CD4-positive, alpha-beta memory T cell (primary cell): Measurements from ENCODE around the gene ACAD8. TPM values are rescaled to one million over a fixed set of nuclear protein-coding genes. Genes with fewer than 3 reads are reported as not detected.
"Not testable (repeated sequence)": the region's sequence is repeated elsewhere in the genome, so short reads cannot be mapped to it uniquely, and the experiment has no call there.

ENCODE experiments used
- CTCF ChIA-PET: fragments of 350-600 bp; sonication (Branson Sonifier 250); formaldehyde crosslinking; loops from one replicate; lab custom pipeline; 2021; ENCODE audit warnings: inconsistent platforms; ENCODE audit not compliant: partially characterized antibody; lab: Charles Lee
- POLR2A ChIA-PET: fragments of 350-600 bp; sonication (Branson Sonifier 250); formaldehyde crosslinking; loops from one replicate; lab custom pipeline; 2021; ENCODE audit not compliant: partially characterized antibody; lab: Charles Lee
- DNase-seq, 5 donors: peaks; one replicate each; pipeline versions ENCODE4 v3.0.0 to v3.0.0-alpha.2; 2020 to 2022; ENCODE audit warnings: mixed read lengths in 1 of 5
- H3K27ac ChIP-seq: one replicate; pipeline ENCODE4 v1.7.0; 2013; ENCODE audit warnings: low read depth, low read length
- H3K27me3 ChIP-seq: 2 replicates; pipeline ENCODE4 v1.7.0; 2013; ENCODE audit warnings: mild to moderate bottlenecking, low read length, moderate library complexity; ENCODE audit not compliant: insufficient read depth
- H3K36me3 ChIP-seq: 2 replicates; pipeline ENCODE4 v1.7.0; 2013; ENCODE audit warnings: mild to moderate bottlenecking, low read length, moderate library complexity; ENCODE audit not compliant: insufficient read depth
- H3K4me1 ChIP-seq: 2 replicates; pipeline ENCODE4 v1.7.0; 2013; ENCODE audit warnings: mild to moderate bottlenecking, low read length, moderate library complexity; ENCODE audit not compliant: insufficient read depth
- H3K4me3 ChIP-seq, 2 donors: one replicate each; pipeline ENCODE4 v1.7.0; 2013; ENCODE audit warnings: low read length in 2 of 2, mild to moderate bottlenecking in 1 of 2
- H3K9me3 ChIP-seq, 2 donors: one replicate each; pipeline ENCODE4 v1.7.0; 2013; ENCODE audit warnings: low read length in 2 of 2, control low read depth in 1 of 2; ENCODE audit not compliant: control insufficient read depth in 1 of 2
- H3K27ac Mint-ChIP-seq, 7 donors: one replicate each; pipeline ENCODE4 v1.8.0; 2020 to 2021; ENCODE audit warnings: mixed read lengths in 7 of 7, mild to moderate bottlenecking in 6 of 7, inconsistent platforms in 3 of 7, moderate library complexity in 3 of 7
- H3K27me3 Mint-ChIP-seq, 2 donors: one replicate each; pipeline ENCODE4 v1.8.0; 2020 to 2021; ENCODE audit warnings: mixed read lengths in 2 of 2
- H3K36me3 Mint-ChIP-seq, 2 donors: one replicate each; pipeline ENCODE4 v1.8.0; 2020 to 2021; ENCODE audit warnings: mixed read lengths in 2 of 2, inconsistent platforms in 1 of 2, mild to moderate bottlenecking in 1 of 2
- H3K4me1 Mint-ChIP-seq, 4 donors: one replicate each; pipeline ENCODE4 v1.8.0; 2020 to 2021; ENCODE audit warnings: mixed read lengths in 4 of 4, mild to moderate bottlenecking in 1 of 4
- H3K4me3 Mint-ChIP-seq, 8 donors: one replicate each; pipeline ENCODE4 v1.8.0; 2020 to 2021; ENCODE audit warnings: mixed read lengths in 8 of 8, mild to moderate bottlenecking in 7 of 8, moderate library complexity in 6 of 8, inconsistent platforms in 3 of 8
- H3K9me3 Mint-ChIP-seq, 8 donors: one replicate each; pipeline ENCODE4 v1.8.0; 2020 to 2021; ENCODE audit warnings: mixed read lengths in 8 of 8, mild to moderate bottlenecking in 5 of 8, inconsistent platforms in 3 of 8, moderate library complexity in 1 of 8
- intact Hi-C: fragments of 100-400 bp; cut with micrococcal nuclease; formaldehyde crosslinking; loops from one replicate; pipeline ENCODE4 v1.15.1; 2023
- polyA plus RNA-seq, 2 donors: library from polyadenylated mRNA; unstranded; fragments of 300-500 nt; fragmentation: Illumina TruSeq; gene quantifications; one replicate each; pipeline ENCODE4 v1.2.3, GENCODE V29; 2021
- total RNA-seq, 2 experiments: library from RNA; stranded (reverse); gene quantifications; one replicate each; pipeline ENCODE4 v1.2.3, GENCODE V29; 2021

The ACAD8 gene
- total and polyA plus RNA-seq, 4 experiments from 2014 or later: 17.8 to 38.6 (median 29.6) TPM

DNA sequence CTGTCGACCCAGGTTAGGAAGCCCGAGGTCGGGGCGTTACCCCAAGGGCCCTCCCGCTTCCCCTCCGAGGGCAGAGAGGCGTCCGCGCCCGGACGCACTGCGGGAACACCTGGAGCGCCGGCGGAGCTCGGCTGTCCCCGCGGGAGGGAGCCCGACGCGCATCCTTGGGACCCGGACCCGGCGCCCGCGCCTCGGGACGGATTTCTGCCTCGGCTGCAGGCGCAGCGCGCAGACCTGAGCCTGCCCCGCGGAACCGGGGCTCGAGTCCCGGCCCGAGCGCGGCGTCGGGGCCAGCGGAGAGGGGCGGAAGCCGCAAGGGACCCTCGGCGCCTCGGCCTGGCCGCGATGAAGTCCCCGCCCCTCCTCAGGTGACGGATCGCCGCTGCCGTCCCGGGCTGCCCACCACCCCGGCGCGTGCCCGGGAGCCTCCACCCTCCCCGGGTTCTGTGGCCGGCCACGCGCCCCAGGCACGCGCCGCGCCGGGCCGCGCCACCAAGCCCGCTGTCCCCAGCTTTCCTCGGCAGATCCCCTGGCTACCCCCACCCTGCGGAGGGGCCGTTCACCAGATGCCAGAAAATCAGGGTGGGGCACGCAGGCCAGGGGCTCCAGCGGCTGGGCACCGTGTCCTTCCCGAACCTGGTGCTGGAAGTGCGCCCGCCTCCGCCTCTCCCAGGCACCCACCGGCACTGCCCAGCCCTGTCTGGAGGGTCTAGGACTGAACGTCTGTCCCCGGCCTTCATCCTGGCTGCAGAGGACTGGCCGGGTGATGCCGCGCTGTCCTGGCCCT lies 23.2 kb downstream of the ACAD8 start:
- POLR2A ChIA-PET: interaction anchor here (0.8 to 6.5 kb wide), 12 partner anchors 10 to 243 kb away, joined by 3 to 62 read pairs (median 4); partner anchors contain the start of genes ACAD8, NCAPD3, THYN1 and VPS26B
- peak overlapping the region; percentile 93 to 98 (median 96) for H3K4me3 Mint-ChIP-seq
- peaks cover 33% of the 10 kb centered on the region for H3K4me1 ChIP-seq
- peaks cover 0 to 10% of the 10 kb centered on the region in 2 donors for H3K36me3 Mint-ChIP-seq
- no peaks in the 10 kb centered on the region for H3K27me3 Mint-ChIP-seq
- intact Hi-C loops: loop anchor here (1.0 to 2.0 kb wide), 4 partner anchors 23 to 69 kb away; partner anchors contain the start of genes ACAD8, GLB1L2, THYN1 and VPS26B
- H3K4me1 Mint-ChIP-seq: peaks cover 17 to 48% (median 34%) of the 10 kb centered on the region in 4 donors
- H3K4me3 ChIP-seq: peak overlapping the region; percentile 85 to 87
- H3K9me3 Mint-ChIP-seq: no peaks in the 10 kb centered on the region
- H3K27ac Mint-ChIP-seq: peak overlapping the region; percentile 82 to 95 (median 91)
- DNase-seq: peak in 1 of 5 donors; percentile 43
- no peaks in the 10 kb centered on the region for H3K9me3 ChIP-seq
- H3K36me3 ChIP-seq: no peaks in the 10 kb centered on the region
- CTCF ChIA-PET: interaction anchor here (0.7 to 10.5 kb wide), 15 partner anchors 13 to 349 kb away, joined by 3 to 119 read pairs (median 4); partner anchors contain the start of genes ACAD8, GLB1L2, NCAPD3 and THYN1
- peak overlapping the region; percentile 61 for H3K27ac ChIP-seq
- no peaks in the 10 kb centered on the region for H3K27me3 ChIP-seq

DNA sequence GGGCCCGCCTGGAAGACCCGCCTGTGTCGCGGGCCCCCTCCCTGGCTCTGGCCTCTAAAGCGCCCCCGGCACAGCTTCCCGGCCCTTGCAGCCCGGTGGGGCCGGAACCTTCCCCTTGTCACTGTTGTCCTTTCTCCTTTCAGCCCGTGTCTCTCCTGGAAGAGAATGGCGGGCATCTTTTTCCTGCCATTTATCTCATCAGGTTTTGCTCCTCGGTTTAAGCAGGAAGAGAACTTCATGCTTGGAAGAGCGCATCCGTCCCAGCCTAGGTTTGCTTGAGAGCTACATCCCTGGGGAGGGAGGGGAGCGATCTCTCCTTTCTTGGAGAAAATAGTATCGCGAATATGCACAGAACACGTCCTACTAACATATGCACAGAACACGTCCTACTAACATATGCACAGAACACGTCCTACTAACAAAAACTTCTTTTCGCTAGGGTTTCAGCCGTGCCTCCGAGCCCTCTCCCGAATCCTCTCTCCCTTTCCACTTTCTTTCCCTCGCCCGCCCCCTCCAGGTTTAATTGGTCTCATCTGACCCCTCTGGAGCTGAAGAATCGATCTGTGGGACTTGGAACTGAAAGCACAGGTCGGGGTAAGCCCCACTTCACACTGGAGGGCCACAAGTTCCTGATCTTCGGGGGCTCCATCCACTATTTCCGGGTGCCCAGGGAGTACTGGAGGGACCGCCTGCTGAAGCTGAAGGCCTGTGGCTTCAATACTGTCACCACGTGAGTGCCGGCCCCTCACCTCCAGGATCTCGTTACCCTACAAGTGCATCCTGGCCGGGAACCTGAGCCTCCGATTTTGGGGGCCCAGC lies 24.0 kb downstream of the ACAD8 start:
- H3K27me3 Mint-ChIP-seq: no peaks in the 10 kb centered on the region
- peak overlapping the region in 3 of 7 donors; percentile 11 to 36 (median 18) for H3K27ac Mint-ChIP-seq
- H3K4me3 Mint-ChIP-seq: peak overlapping the region; percentile 81 to 91 (median 85)
- H3K4me1 ChIP-seq: peaks cover 30% of the 10 kb centered on the region
- no peaks in the 10 kb centered on the region for H3K27me3 ChIP-seq
- CTCF ChIA-PET: interaction anchor here (1.0 to 10.5 kb wide), 3 partner anchors 8 to 14 kb away, joined by 3 to 119 read pairs (median 3); no protein-coding TSS in a partner anchor
- intact Hi-C loops: loop anchor here (2.0 kb wide), 1 partner anchor 53 kb away; the partner anchor contains the start of gene GLB1L2
- no peaks in the 10 kb centered on the region for H3K9me3 ChIP-seq
- POLR2A ChIA-PET: interaction anchor here (4.8 to 6.5 kb wide), 2 partner anchors 15 to 53 kb away, joined by 28 to 62 read pairs; partner anchors contain the start of genes NCAPD3 and VPS26B
- peaks cover 14 to 45% (median 31%) of the 10 kb centered on the region in 4 donors for H3K4me1 Mint-ChIP-seq
- DNase-seq: no peak
- no peaks in the 10 kb centered on the region for H3K36me3 ChIP-seq
- no peak overlapping the region for H3K27ac ChIP-seq
- H3K9me3 Mint-ChIP-seq: no peaks in the 10 kb centered on the region
- peak overlapping the region in 1 of 2 donors; percentile 85 for H3K4me3 ChIP-seq
- peaks cover 0 to 10% of the 10 kb centered on the region in 2 donors for H3K36me3 Mint-ChIP-seq

DNA sequence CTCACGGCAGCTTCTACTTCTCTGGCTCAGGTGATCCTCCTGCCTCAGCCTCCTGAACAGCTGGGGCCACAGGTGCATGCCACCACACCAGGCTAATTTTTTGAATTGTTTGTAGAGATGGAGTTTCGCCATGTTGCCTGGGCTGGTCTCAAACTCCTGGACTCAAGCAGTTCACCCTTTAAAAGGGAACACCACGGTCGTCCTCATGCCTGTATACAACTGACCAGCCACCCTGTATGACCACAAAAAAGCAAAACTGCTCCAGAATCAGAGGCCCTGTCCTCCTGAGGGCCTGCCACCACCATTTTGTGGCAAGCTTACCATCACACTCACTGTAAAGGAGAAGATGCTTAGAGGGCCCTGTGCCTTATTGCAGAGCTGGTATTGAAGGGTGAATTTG lies 25.0 kb downstream of the ACAD8 start:
- Mint-ChIP-seq H3K4me3 (peak overlapping the region in 1 of 8 donors; percentile 35), H3K4me1 (peaks cover 10 to 35% (median 24%) of the 10 kb centered on the region in 4 donors), H3K27me3 (no peaks in the 10 kb centered on the region), H3K27ac (no peak overlapping the region), H3K9me3 (no peaks in the 10 kb centered on the region), H3K36me3 (peaks cover 0 to 10% of the 10 kb centered on the region in 2 donors)
- H3K9me3 ChIP-seq: no peaks in the 10 kb centered on the region
- intact Hi-C loops: no loop called here
- ChIA-PET POLR2A (interaction anchor here (1.0 to 6.5 kb wide), 2 partner anchors 9 to 54 kb away, joined by 4 to 62 read pairs; partner anchors contain the start of genes NCAPD3 and VPS26B), CTCF (interaction anchor here (1.0 to 10.5 kb wide), 4 partner anchors 9 to 32 kb away, joined by 3 to 119 read pairs (median 3); no protein-coding TSS in a partner anchor)
- H3K27me3 ChIP-seq: no peaks in the 10 kb centered on the region
- no peak for DNase-seq
- no peak overlapping the region for H3K27ac ChIP-seq
- H3K36me3 ChIP-seq: no peaks in the 10 kb centered on the region
- no peak overlapping the region for H3K4me3 ChIP-seq
- H3K4me1 ChIP-seq: peaks cover 21% of the 10 kb centered on the region

DNA sequence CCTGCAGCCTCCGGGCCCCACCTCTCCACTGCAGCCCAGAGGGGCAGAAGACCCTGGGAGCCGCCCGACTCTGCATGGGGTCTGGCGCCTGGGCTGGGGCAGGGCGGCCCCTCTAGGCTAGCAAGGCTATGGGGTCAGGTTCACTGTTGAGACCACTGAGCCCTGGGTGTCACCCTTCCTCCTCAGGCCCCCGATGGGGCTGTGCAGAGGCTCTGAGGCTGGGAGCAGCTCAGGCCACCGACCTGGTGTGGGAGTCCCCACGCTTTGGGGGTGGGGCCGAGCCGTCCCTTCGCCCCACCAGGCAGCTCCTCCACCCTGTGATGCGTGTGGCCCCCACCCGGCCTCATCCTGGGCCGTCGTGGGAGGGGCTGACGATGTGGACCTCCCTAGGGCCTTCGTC lies 28.3 kb downstream of the ACAD8 start:
- H3K4me1 ChIP-seq, POLR2A ChIA-PET, CTCF ChIA-PET, H3K9me3 ChIP-seq, H3K4me3 ChIP-seq, H3K9me3 Mint-ChIP-seq, H3K27me3 ChIP-seq, intact Hi-C loops, H3K36me3 ChIP-seq, H3K27ac Mint-ChIP-seq, H3K27ac ChIP-seq, H3K27me3 Mint-ChIP-seq, DNase-seq, H3K4me3 Mint-ChIP-seq, H3K36me3 Mint-ChIP-seq, H3K4me1 Mint-ChIP-seq: not testable (repeated sequence)

DNA sequence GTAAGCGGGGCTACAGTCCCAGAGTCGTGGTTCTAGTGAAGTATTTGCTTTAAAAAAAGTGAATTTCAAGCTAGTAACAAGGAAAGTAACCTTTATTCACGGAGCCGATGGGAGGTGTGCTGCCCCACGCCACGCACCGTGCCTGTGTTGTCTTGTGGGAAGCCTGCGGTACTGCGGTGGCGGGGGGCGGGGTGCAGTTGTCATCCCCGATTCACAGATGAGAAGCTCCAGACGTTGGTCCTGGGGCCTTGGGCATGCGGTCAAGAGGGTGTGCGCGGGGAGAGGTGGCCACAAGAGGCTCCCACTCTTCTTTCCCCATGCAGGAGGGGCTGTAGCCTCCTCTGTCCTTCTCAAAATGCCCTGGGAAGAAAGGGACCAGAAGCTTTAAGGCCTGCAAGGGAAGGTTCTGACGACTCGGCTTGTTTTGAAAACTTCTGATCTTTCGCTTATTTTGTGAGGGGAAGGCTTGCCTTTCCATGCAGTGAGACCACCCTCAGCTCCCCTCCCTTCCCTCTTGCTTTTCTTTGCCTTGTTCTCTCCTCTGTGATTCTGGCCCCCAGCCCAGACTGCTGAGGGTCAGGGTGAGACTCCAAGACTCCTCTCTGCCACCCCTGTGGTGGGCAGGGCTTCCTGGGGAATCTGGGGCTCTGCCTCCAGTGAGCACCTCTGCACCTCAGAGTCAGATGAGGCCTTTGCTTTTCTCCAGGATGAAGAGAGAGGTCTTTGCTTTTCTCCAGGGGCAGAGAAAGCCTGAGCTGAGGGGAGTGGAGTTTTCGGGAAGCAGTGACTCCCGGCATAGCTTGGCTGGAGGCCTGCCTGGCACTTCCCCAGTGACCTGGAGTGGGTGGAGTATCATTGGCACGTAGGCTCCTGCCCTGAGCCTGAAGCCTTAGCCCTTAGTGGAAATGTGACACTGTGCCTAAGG lies 29.0 kb downstream of the ACAD8 start:
- Histone ChIP-seq H3K9me3 (no peaks in the 10 kb centered on the region), H3K27ac (no peak overlapping the region), H3K27me3 (no peaks in the 10 kb centered on the region), H3K4me1 (no peaks in the 10 kb centered on the region), H3K4me3 (no peak overlapping the region), H3K36me3 (no peaks in the 10 kb centered on the region)
- H3K4me1 Mint-ChIP-seq: peaks cover 0 to 2% (median under 1%) of the 10 kb centered on the region in 4 donors
- H3K9me3 Mint-ChIP-seq: no peaks in the 10 kb centered on the region
- no peak for DNase-seq
- no peak overlapping the region for H3K4me3 Mint-ChIP-seq
- POLR2A ChIA-PET: interaction anchor here (0.6 kb wide), 1 partner anchor 17 kb away, joined by 3 read pairs; no protein-coding TSS in a partner anchor
- no peaks in the 10 kb centered on the region for H3K36me3 Mint-ChIP-seq
- CTCF ChIA-PET: interaction anchor here (1.3 kb wide), 1 partner anchor 9 kb away, joined by 4 read pairs; no protein-coding TSS in a partner anchor
- H3K27ac Mint-ChIP-seq: no peak overlapping the region
- no peaks in the 10 kb centered on the region for H3K27me3 Mint-ChIP-seq
- intact Hi-C loops: no loop called here

DNA sequence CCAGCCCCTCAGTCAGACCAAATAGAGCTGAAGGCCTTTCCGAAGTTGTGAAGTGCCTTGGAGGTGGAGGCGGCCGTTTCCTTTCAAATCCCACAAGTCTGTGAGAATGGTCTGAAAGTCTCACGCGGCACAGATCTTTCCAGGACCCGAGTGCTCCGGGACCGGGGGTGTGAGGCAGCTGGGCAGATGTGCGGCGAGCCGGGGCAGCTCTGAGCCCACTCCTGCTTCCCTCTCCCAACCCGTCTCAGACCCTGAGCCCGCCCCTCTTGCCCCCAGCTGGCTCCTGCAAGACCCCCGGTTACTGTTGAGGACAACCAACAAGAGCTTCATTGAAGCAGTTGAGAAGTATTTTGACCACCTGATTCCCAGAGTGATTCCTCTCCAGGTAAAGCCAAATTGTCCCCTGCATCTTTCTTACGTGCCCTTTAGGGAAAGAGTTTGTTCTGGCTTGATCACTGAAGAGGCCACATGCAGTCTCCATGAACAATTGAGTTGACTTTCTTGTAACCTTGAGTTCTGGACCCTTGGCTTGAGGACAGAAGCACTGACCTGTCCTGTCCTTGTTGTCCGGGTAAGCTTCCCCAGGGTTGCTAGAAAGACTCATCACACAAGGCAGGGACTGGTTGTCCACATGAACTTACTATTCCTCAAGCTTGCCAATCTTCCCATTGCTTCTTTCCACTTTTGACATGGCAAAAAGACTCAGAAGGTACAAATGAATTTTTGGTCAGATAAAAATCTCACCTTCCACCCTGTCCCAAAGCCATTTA lies 30.3 kb downstream of the ACAD8 start:
- no peak overlapping the region for H3K27ac Mint-ChIP-seq
- no peaks in the 10 kb centered on the region for H3K9me3 Mint-ChIP-seq
- Histone ChIP-seq H3K4me1 (no peaks in the 10 kb centered on the region), H3K27ac (no peak overlapping the region), H3K4me3 (no peak overlapping the region), H3K27me3 (no peaks in the 10 kb centered on the region), H3K9me3 (no peaks in the 10 kb centered on the region), H3K36me3 (no peaks in the 10 kb centered on the region)
- H3K4me1 Mint-ChIP-seq: peaks cover 0 to 1% (median 0%) of the 10 kb centered on the region in 4 donors
- H3K4me3 Mint-ChIP-seq: no peak overlapping the region
- no peaks in the 10 kb centered on the region for H3K27me3 Mint-ChIP-seq
- H3K36me3 Mint-ChIP-seq: no peaks in the 10 kb centered on the region
- ChIA-PET CTCF (interaction anchor here (1.0 to 1.3 kb wide), 2 partner anchors 10 to 22 kb away, joined by 3 to 4 read pairs; no protein-coding TSS in a partner anchor), POLR2A (no interaction called here)
- intact Hi-C loops: no loop called here
- DNase-seq: no peak
